A204.1 (cell line): Measurements from ENCODE around the gene TSHZ3.

Experiments
- FAIRE-seq: peaks from 2 replicates; lab custom pipeline; 2012; peaks lifted over from hg19 to GRCh38; lab: Jason Lieb, UNC

TSHZ3 gene

DNA sequence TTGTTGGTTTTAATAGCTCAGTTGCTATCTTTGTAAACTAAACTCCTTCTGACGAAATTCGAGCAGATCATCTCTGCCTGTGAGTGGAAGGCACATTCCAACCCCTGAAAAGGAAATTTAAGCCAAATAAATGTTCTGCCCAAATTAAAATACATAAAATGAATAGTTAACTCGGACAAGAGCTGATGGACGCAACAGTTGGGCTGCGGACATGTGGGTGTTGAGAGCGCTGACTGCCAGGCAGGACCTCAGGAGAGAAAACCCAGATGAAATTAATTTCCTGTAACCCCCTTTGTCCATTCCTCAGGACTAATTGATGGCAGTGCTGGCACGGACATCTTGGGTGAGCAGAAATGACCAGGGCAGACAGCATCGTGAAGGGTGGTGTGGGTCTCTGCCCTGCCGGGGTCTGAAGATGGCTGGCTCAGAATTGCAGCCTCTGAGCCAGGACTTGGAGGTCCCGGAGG is 86.5 kb downstream of the TSHZ3 start:
- FAIRE-seq = no peak

DNA sequence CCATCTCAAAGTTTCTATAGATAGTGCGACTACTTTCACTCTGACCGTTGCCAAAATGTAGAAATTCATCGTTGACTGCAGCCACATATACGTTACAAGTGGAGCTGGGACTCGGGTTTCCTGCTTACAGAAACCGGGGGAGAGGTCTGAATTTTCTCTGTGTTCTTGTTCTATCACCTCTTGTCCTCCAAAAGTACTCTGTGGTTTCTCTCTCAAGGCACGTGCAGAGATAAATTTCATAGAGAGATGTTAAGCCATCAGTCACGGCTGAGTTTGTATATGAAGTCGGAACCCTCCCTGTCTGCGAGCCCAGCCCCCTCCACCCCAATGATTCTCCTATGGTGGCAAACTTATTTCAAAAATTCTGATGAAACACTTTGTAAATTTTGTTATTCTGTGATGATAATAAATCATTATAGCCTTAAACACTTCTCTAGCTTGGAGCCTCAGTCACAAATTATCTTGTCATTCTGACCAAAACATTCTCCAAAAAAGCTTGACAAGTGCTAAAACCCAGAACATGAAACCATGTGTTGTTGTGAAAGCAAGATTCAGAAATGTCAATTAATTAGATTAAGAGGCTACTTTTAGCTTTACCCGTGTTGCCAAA is 87.5 kb downstream of the TSHZ3 start:
- FAIRE-seq = no peak

DNA sequence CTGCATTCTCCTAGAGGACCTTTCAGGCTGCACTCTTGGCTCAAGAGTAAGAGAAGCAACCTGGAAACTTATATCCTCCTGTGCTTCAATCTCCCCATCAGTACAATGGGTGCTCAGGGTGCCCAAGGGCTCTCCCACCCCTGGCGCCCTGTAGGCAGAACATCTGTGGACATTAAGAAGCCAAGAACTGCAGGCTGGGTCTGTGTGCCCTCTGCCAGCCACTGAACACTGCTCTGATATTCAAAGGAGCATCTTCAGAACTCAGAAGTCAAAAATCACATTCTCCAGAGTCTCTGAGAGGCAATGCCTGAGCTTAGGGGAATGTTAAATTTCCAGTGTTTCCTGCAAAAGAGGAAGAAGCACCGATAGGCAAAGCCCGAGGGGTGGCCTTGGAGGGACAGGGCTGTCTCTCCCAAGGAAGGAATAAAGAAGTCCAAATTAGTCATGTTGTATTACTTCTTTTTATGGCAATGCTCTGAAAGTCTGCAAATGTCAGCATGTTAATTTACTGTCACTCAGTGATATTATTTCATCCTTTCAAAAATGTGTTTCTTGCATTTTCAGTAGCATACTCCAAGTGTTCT is 88.1 kb downstream of the TSHZ3 start:
- FAIRE-seq = no peak

DNA sequence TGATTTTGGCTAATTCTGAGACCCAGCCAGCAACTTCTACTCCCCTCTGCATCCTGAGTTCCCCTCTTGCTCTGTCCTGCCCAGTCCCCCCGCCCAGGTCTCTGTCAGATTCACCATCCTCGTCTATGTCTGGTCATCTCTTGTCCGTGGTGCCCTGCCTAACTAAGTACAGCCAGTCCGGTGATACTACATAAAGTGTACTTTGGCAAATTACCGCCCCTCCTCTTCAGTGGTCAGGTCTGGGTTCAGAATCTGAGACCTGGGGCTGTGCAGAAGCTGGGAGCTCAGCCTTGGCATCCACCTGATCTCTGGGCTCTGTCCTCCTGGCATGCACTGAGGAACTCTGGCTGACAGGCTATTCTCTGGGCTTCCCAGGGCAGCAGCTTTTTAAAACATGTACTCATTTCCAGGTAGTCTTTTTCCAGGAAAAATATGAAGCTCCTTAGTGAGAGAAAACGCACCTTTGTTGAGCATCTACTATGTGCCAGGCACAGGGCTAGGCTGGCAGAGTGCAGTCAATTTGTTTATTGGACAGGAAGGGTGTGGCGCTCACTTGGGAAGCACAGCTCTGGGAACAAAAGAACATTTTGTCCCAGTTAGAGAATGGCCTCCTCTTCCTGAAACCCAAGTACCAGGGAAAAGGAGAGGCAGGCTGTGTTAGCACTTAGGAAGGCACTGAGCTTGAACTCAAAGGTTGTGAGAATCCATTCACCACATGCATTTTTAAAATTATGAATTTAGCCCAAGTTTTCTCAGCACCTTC is 88.9 kb downstream of the TSHZ3 start:
- no peak for FAIRE-seq

DNA sequence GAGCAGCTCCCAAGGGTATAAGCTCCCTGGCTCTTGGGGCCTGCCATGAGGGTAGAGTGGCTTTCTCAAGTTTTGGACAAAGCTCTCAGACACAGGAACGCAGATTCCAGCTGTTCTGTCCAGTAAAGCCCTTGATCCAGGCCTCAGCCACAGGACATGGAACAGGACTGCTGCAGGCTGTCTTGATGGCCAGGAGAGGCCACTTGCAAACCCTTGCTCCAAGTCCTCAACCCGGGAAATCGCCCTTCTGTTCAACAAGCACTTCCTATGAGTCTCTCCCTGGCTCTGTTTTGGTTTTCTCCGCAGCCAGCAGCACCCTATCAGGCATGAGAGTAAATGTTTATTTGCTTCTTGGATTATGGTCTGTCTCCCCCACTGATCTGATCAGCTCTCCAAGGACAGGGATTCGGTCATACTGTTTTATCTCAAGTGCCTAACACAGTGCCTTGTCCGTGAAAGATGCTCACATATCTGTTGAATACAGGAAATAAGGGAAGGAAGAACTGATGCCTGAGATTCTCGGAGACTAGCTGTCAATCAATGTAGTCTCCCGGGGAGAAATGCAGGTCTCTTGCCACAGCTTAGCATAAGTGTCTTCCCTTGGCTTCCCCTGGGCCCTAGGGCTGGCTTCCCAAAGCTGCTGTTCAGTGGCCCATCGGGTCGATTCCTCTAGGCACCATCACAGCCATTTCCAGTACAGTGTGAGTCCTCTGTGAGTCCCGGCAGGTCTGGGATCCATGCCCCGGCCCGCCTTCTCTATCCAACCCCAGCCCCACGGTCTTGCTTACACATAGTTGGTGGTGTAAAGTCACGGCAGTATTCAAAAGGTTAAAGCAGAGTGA is 90.8 kb downstream of the TSHZ3 start:
- no peak for FAIRE-seq

DNA sequence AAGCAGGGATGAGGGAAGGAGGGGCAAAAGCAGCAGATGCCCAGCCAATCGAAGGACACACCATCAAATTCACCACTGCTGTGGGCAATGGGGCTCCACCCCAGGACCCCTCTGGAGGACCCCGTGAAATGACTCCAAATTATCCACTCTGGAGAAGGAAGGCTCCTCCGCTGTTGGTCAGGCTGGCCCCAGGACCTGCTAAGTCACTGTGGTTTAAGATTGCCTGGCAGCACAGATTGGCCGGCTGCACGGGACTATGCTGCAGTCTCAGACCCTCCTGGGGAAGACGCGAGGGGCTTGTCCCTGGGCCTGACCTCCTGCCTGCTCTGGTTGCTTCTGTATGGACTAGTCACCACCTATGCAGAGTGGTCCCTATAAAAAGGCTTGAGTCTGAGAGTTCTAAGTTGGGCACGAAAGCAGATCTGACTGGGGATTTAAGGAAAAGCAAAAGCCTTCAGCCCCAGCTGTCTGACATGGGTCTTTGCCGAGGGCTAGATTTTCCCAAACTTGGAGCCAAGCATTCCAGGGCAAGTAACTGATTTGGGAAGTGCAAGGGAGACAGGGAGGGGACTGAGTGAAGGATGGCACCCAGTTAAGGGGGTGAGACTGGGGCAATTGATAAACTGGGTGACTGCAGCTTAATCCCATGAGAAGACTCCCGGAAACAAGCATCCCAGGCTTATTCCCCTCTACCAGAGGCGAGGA is 91.7 kb downstream of the TSHZ3 start:
- FAIRE-seq = no peak

DNA sequence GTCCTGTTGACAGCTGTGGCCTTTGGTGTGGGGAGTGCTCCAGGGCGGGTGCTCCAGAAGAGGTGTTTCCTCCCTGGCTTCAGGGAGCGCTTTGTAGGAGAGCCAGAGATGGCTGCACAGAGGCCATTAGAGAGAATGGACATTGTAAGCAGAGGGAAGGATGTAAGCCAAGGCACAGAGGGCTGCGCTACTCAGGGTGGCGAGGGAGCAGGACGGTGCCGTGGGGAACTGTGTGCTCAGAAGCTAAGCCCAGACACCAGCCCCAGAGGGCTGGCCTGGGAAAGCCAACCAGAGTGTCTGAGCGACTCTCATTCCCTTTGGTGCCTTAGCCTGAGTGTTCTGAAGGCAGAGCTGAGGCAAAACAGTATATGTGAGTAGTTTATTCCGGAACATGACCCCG is 92.2 kb downstream of the TSHZ3 start:
- FAIRE-seq = no peak

DNA sequence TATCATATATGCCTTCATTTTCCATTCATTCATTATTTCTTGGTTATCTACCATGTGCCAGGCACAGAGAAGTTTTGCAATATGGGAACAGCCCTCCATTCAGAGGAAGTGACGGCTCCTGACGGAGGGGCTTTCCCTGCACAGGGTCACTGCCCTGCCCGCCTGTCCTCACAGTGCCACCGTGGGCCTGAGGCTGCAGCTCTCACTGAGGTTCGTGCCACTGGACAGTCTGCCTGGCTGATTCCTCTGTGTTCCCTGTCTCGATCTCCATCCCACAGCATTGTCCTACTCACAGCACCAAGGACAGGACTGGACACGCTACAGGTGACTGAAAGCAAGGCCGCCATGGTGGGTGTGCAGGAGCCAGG is 92.7 kb downstream of the TSHZ3 start:
- no peak for FAIRE-seq

DNA sequence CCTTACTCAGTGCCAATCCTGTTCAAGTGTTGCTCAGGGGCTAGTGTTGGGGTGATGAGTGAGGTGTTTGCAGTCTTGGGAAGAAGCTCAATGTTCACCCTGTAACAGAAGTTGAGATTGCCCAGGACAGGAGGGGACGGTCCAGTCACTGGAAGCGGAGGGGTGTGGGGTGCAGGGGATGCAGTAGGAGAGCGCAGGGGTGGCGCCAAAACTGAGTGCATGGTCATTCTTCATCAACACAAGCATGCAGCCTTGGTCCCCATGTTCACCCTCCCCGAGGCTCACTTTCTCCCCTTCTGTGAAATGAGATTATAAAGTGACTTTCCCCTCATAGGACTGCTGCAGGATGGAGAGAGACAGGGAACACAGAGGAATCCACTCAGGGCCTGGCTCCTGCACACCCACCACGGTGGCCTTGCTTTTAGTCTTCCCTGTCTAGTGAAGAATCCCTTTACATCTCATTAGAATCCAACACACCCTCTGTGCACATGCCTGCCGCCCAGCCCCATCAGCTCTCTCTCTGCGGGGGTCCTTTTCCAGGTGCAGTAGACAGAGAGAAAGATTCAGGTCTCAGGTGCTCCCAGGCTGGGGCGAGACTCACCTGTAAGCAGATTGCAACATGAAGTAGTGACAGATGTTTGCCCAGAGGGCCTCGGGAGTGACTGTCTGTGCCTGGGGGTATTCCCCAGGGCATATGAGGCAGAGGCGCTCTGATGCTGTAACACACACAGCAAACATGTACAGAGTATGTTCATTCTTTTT is 93.2 kb downstream of the TSHZ3 start:
- FAIRE-seq = no peak

DNA sequence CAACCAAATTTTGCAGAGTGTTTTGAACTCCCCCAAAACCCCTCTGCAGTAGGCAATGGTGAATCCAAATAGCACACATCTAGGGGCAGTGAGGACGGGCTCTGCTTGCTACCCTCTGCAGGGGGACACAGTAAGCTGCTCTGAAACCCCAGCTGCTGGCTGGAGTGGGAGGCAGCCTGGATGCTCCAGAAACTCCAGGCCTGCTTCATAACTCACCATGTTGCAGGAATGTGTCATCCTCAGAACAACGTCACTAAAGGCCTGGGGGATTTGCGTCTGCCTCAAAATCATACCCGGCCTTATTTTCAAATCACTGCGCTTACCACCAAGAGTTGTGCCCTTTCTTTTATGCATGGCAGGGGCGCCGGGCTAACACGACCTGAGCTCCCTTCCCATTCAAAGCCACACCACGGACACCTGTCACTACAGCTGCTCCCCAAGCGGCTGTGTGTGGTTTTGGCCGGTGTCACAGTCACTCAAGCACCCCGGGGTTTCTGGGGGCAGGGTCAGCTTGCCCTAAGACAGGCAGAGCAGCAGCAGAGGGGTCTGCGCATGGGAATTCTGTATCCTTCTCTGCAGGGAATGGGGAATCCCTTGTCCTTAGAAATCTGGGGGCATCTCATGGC is 93.9 kb downstream of the TSHZ3 start:
- no peak for FAIRE-seq

DNA sequence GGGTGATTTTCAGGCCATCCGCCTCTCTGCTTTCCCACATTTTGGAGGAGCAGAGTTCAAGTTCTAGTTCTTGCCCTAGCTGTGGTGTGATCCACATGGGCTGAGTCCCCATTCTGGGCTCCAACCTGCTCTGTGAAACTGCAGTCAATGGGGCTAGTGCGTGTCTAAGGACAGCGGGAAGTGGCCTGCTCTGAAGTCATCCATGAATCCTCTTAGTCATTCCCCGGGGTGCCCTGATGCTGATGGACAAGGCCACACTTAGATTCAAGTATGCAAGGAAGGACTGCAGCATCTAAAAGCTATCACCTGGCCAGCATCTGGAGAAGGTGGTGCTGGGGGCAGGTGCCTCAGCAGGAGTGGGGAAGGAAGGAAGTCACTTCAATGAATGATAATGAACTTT is 94.6 kb downstream of the TSHZ3 start:
- no peak for FAIRE-seq

DNA sequence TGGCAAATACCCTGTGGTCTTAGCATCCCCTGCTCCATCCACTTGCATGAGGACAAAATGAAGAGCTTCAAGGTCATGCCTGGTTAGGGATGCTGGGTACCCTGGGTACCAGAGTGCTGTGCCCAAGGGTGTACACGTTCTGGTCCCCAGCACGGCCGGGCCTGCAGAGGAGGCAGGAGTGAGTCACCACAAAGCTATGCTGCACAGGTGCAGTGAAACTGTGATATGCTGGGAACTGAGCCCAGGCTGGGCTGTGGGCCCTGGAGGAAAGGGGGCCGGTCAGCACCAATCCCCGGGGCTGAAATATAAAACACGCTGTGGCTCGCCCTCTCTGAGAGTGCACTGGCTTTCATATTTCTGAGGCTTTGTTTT is 95.1 kb downstream of the TSHZ3 start:
- FAIRE-seq = no peak

DNA sequence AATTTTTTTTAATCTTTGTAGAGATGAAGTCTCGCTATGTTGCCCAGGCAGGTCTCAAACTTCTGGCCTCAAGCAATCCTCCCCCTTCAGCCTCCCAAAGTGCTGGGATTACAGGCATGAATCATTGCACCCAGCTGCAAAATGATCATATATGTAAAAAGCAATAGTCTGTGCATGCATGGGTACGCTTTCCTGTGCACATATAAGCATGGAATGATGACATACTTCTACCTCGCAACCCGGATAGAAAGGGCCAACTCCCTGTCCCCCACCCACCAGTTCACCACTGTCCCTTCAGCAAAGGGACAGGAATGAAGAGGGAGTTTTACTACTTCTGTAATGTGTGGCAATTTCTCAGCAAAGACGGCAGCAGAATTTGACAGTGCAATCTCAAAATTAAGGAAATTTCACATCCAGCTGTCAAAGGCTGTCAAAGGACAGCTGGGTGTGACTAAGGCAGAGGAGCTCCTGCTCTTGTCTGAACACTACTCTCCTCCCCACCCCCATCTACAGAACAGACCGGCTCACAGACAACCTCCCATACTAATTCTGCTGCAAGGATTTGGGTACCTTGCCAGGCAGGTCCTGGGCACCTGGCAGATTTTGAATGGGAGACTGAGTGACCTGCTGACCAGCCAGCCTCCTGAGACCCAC is 95.6 kb downstream of the TSHZ3 start:
- no peak for FAIRE-seq

DNA sequence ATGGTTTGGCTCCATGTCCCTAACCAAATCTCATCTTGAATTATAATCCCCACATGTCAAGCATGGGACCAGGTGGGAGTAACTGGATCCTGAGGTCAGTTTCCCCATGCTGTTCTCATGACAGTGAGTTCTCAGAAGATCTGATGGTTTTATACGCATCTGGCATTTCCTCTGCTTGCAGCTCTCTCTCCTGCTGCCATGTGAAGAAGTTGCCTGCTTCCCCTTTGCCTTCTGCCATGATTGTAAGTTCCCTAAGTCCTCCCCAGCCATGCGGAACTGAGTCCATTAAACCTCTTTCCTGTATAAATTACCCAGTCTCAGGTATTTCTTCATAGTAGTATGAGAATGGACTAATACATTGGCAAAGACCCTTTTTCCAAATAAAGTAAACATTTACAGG is 96.8 kb downstream of the TSHZ3 start:
- no peak for FAIRE-seq

DNA sequence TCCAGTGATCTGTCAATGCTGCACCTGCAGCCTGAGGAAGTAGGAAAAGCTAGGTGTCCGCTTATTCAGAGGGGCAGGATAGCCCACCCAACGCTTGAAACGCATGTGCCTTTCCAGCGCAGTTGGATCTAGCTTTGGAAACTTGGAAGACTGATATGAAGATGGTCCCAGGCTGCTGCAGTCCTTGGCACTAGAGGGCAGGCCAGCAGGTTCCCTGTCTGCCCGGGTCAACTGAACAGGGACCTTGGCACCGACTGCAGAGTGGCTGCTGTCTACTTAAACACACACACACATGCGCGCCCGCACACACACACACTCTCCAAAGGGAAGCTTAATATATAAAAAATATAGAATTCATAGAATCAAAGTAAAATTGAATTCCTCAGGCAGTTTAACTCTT is 100.0 kb downstream of the TSHZ3 start:
- no peak for FAIRE-seq

DNA sequence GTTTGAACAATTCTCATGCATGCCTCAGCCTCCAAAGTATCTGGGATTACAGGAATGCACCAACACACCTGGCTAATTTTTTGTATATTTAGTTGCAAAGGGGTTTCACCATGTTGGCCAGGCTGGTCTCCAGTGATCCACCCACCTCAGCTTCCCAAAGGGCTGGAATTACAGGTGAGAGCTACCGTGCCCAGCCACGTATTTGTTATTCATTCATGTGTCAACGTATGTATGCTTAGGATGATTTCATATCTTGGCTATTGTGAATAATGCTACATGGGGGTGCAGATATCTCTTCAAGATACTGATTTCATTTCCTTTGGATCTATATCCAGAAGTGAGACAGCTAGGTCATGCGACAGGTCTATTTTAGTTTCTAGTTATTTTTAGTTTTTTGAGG is 113.4 kb downstream of the TSHZ3 start:
- FAIRE-seq = no peak

DNA sequence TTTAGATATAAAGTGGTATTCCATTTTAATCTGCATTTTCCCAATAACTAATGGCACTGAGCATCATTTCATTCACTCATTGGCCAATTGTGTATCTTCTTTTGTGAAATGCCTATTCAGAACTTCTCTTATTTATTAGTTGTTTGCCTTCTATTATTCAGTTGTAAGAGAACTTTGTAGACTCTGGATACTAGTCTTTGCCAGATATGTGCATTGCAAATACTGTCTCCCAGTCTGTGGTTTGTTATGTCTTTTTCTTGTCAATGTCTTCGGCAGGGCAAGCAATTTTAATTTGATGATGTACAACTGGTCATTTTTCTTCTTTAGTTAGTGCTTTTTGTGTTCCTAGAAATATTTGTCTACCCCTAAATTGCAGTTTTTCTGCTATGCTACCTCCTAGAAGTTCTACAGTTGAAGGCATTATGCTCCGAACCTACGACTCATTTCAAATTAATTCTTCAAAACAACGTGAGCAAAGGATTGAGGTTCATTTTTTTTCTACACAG is 115.9 kb downstream of the TSHZ3 start:
- no peak for FAIRE-seq

DNA sequence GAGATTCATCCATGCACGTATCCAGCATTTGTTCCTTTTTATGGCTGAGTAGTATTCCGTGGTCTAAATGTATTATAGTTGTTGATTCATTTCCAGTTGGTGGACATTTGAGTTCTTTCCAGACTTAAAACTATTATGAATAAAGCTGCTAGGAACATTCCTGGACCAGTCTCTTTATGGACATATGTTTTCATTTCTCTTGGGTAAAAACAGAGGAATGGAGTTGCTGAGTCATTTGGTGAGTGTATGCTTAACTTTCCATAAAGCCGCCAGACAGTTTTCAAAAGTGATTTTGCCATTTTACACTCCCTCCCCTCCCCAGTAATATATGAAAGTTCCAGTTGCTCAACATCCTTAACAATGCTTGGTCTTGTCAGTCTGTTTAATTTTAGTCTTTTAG is 116.4 kb downstream of the TSHZ3 start:
- FAIRE-seq = no peak

DNA sequence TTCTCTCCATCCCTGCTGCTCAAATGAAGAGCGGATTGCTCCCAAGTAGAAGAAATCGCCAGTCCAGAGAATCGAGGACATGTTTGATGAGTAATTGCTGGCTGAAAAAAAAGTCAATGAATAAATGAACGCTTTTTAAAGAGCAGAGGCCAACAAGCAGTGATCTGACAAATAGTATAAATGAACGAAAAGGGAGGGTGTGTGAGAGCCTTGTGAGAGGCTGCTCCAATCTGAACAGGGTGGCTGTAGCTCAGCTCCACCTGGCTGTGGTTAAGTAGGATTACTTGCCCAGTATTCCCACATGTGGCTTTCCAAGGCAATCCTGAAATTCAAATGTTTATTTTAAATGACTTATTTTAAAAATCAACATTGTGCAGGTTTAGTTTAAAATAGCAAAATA is 117.1 kb downstream of the TSHZ3 start:
- FAIRE-seq = no peak

DNA sequence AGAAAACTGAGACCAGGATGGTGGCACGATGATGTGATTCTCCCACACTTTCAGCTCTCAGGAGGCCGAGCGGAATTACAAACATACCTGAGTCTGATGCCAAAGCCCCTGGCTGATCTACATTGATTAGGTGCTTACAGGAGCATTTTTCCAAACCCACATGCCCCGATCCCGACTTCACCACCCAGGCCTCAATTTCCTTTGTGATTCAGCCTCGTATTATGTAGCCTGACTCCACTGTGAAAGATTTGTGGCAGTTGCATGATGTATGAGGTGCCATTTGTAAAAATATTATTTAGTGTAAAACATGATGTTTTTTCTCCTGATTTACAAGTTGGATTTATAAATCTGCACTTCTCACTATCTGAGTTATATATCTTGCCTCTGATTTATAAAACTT is 118.0 kb downstream of the TSHZ3 start:
- no peak for FAIRE-seq
